ENCODE data around the gene KHDRBS2. TPM values are rescaled to one million over a fixed set of nuclear protein-coding genes. Genes with fewer than 3 reads are reported as not detected.

The KHDRBS2 gene
- total RNA-seq, 1 experiment from 2014 or later = not detected

GRCh38 chr6:62037445-62037844, 248.6 kb downstream of the KHDRBS2 start:
- Mint-ChIP-seq H3K36me3 (ENCODE audit: insufficient read depth, unreplicated experiment) (no peaks in the 10 kb centered on the region), H3K4me3 (ENCODE audit: unreplicated experiment) (no peak overlapping the region), H3K4me1 (ENCODE audit: insufficient read depth, unreplicated experiment) (no peaks in the 10 kb centered on the region), H3K27ac (ENCODE audit: low read depth, unreplicated experiment) (no peak overlapping the region), H3K9me3 (ENCODE audit: unreplicated experiment) (peaks cover 23% of the 10 kb centered on the region), H3K27me3 (ENCODE audit: insufficient read depth, unreplicated experiment) (no peaks in the 10 kb centered on the region)
- intact Hi-C loops (cut with micrococcal nuclease) = no loop called here
- ChIA-PET CTCF (interaction anchor here (0.6 to 0.7 kb wide), 2 partner anchors 54 to 247 kb away, joined by 3 read pairs; no protein-coding TSS in a partner anchor), POLR2A (no interaction called here)
- no peak for TF ChIP-seq CTCF (IDR thresholded peaks at IDR 0.05; ENCODE audit: unreplicated experiment)
- DNase-seq (ENCODE audit: unreplicated experiment) = no peak
- BruUV-seq (replicated peaks) = no TSS peak

DNA sequence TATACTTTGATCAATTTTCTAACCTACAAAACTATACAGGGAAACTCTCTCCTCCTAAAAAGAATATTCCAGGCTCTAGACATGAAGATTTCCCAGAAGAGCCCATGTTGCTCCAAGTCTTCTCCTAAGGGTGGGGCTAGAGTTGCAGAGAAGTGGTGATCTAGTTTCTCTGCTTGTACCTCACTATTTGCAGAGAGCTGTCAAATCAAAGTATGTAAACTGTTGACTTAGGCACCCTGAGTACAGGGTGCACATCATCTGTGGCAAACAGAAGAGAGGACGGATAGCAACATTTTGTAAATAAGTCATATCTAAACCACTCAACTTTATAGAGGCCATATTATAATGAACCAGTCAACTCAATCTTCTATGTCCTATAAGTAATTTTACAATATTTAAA, 250.1 kb downstream of the KHDRBS2 start:
- Mint-ChIP-seq H3K9me3 (ENCODE audit: unreplicated experiment) (peaks cover 23% of the 10 kb centered on the region), H3K27ac (ENCODE audit: low read depth, unreplicated experiment) (no peak overlapping the region), H3K27me3 (ENCODE audit: insufficient read depth, unreplicated experiment) (no peaks in the 10 kb centered on the region), H3K4me3 (ENCODE audit: unreplicated experiment) (no peak overlapping the region), H3K36me3 (ENCODE audit: insufficient read depth, unreplicated experiment) (no peaks in the 10 kb centered on the region), H3K4me1 (ENCODE audit: insufficient read depth, unreplicated experiment) (no peaks in the 10 kb centered on the region)
- CTCF ChIA-PET = no interaction called here
- BruUV-seq (replicated peaks) = no TSS peak
- intact Hi-C loops (cut with micrococcal nuclease) = no loop called here
- no peak for TF ChIP-seq CTCF (IDR thresholded peaks at IDR 0.05; ENCODE audit: unreplicated experiment)
- POLR2A ChIA-PET = no interaction called here
- DNase-seq (ENCODE audit: unreplicated experiment) = no peak

DNA sequence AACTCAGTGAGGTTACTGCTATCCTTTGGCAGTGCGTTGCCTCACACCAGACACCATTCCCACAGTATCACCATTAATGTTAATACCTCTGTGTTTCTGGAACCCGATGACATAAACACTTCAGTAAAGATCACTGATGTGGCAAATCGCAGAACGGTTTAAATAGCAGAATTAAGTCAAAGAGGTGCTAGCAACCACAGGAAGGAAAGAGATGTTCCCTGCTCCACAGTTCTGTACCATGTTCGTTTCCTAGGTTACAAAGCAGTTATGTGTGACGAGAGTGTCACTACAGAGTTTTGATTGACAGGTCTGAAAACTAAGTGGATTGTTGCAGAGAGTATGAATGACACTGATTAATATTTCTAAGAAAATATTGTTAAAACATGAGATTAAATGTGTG, 272.3 kb downstream of the KHDRBS2 start:
- no peaks in the 10 kb centered on the region for H3K4me1 Mint-ChIP-seq (ENCODE audit: insufficient read depth, unreplicated experiment)
- BruUV-seq (replicated peaks) = no TSS peak
- peaks cover 23% of the 10 kb centered on the region for H3K27me3 Mint-ChIP-seq (ENCODE audit: insufficient read depth, unreplicated experiment)
- no peak for DNase-seq (ENCODE audit: unreplicated experiment)
- H3K4me3 Mint-ChIP-seq (ENCODE audit: unreplicated experiment) = no peak overlapping the region
- intact Hi-C loops (cut with micrococcal nuclease) = no loop called here
- no peak for TF ChIP-seq CTCF (IDR thresholded peaks at IDR 0.05; ENCODE audit: unreplicated experiment)
- no peaks in the 10 kb centered on the region for H3K9me3 Mint-ChIP-seq (ENCODE audit: unreplicated experiment)
- POLR2A ChIA-PET = no interaction called here
- CTCF ChIA-PET = no interaction called here
- no peak overlapping the region for H3K27ac Mint-ChIP-seq (ENCODE audit: low read depth, unreplicated experiment)
- no peaks in the 10 kb centered on the region for H3K36me3 Mint-ChIP-seq (ENCODE audit: insufficient read depth, unreplicated experiment)

DNA sequence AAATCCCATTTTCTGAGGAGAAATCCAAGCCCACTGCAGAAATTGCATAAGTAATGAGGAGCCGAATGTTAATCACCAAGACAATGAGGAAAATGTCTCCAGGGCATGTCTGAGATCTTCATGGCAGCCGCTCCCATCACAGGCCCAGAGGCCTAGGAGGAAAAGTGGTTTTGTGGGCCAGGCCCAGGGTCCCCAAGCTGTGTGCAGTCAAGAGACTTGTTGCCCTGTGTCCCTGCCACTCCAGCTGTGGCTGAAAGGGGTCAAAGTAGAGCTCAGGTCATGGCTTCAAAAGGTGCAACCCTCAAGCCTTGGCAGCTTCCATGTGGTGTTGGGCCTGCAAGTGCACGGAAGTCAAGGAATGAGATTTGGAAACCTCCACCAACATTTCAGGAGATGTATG, 276.6 kb downstream of the KHDRBS2 start:
- Mint-ChIP-seq H3K27ac (ENCODE audit: low read depth, unreplicated experiment) (no peak overlapping the region), H3K4me3 (ENCODE audit: unreplicated experiment) (no peak overlapping the region), H3K4me1 (ENCODE audit: insufficient read depth, unreplicated experiment) (no peaks in the 10 kb centered on the region), H3K9me3 (ENCODE audit: unreplicated experiment) (no peaks in the 10 kb centered on the region), H3K27me3 (ENCODE audit: insufficient read depth, unreplicated experiment) (peaks cover 31% of the 10 kb centered on the region), H3K36me3 (ENCODE audit: insufficient read depth, unreplicated experiment) (no peaks in the 10 kb centered on the region)
- ChIA-PET CTCF (interaction anchor here (0.6 kb wide), 1 partner anchor 245 kb away, joined by 3 read pairs; no protein-coding TSS in a partner anchor), POLR2A (no interaction called here)
- TF ChIP-seq CTCF (IDR thresholded peaks at IDR 0.05; ENCODE audit: unreplicated experiment) = no peak
- DNase-seq (ENCODE audit: unreplicated experiment) = no peak
- intact Hi-C loops (cut with micrococcal nuclease) = no loop called here
- no TSS peak for BruUV-seq (replicated peaks)
